Erythroblast (primary cell): ENCODE results near the gene AGMO.

Experiments used
- GATA1 ChIP-seq: IDR thresholded peaks from 2 replicates; pipeline ENCODE4 v1.6.1; 2011; ENCODE audit warnings: low read depth, mild to moderate bottlenecking, control low read depth, low read length, moderate library complexity
- POLR2A ChIP-seq: IDR thresholded peaks from 2 replicates; pipeline ENCODE4 v1.6.1; 2011; ENCODE audit warnings: mild to moderate bottlenecking, low read length

DNA sequence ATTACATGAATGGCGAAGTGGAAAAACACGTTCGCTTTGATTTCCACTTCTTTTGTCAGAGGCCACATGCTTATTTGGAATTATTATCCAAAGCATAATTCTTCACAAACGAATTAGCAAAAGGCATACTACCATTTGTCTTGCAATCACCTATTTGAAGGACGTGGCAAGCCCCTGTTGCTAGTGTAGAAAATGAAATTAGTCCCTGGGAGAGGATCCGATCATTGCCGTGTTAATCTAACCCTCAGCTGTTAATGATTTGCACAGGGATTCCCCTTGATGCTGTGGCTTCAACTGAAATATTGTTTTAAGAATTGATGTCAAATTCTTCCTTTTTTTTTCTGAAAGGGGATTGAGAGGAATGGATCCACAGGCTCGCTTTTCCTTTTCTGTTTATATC lies 4.6 kb downstream of the AGMO start:
- no peak for TF ChIP-seq POLR2A
- no peak for TF ChIP-seq GATA1
